AG20443 (cell line): Measurements from ENCODE around the gene PLA2G2F.

Source experiments
- DNase-seq: peaks from one replicate; pipeline ENCODE4 v3.0.0; 2012; ENCODE audit warnings: low spot score, mixed read lengths

The PLA2G2F gene

GRCh38 chr1:20138961-20139550 is at the start of gene PLA2G2F:
Gene PLA2G2F (plus strand): TSS chr1:20139323. CDS start chr1:20139428, 105 bp downstream.
- peak; percentile 7 for DNase-seq

GRCh38 chr1:20089328-20090077 is 49.6 kb upstream of the PLA2G2F start:
- no peak for DNase-seq

- no peak for DNase-seq
Measured at GRCh38 chr1:20090119-20090518, 49.0 kb upstream of the PLA2G2F start.

GRCh38 chr1:20090641-20091040 is 48.5 kb upstream of the PLA2G2F start:
- no peak for DNase-seq

GRCh38 chr1:20093303-20093702 is 45.8 kb upstream of the PLA2G2F start:
- DNase-seq: no peak

GRCh38 chr1:20093940-20094391 is 45.2 kb upstream of the PLA2G2F start:
- DNase-seq: peak; percentile 73

GRCh38 chr1:20095564-20096434 is 43.3 kb upstream of the PLA2G2F start:
- no peak for DNase-seq

GRCh38 chr1:20096840-20097447 is 42.2 kb upstream of the PLA2G2F start:
- DNase-seq: no peak

- DNase-seq: no peak
Measured at GRCh38 chr1:20099533-20099932, 39.6 kb upstream of the PLA2G2F start.

GRCh38 chr1:20100632-20101355 is 38.3 kb upstream of the PLA2G2F start:
- peak; percentile 83 for DNase-seq

GRCh38 chr1:20102875-20103274 is 36.2 kb upstream of the PLA2G2F start:
- peak; percentile 50 for DNase-seq

- DNase-seq: no peak
Measured at GRCh38 chr1:20105856-20106255, 33.3 kb upstream of the PLA2G2F start.

- no peak for DNase-seq
Measured at GRCh38 chr1:20107351-20107750, 31.8 kb upstream of the PLA2G2F start.

- DNase-seq: no peak
Measured at GRCh38 chr1:20107796-20108195, 31.3 kb upstream of the PLA2G2F start.

GRCh38 chr1:20108366-20109123 is 30.6 kb upstream of the PLA2G2F start:
- DNase-seq: no peak

GRCh38 chr1:20109223-20109856 is 29.8 kb upstream of the PLA2G2F start:
- no peak for DNase-seq

GRCh38 chr1:20110679-20111078 is 28.4 kb upstream of the PLA2G2F start:
- peak; percentile 71 for DNase-seq

- DNase-seq: no peak
Measured at GRCh38 chr1:20111452-20111851, 27.7 kb upstream of the PLA2G2F start.

- no peak for DNase-seq
Measured at GRCh38 chr1:20112279-20113000, 26.7 kb upstream of the PLA2G2F start.
